BLaER1 (cell line): ENCODE data around the gene NFATC1.

Experiments used
- H3K27ac ChIP-seq: shearing (Covaris generic); formaldehyde crosslinking; 2 replicates; pipeline ENCODE4 v1.8.1; 2022
- H3K27me3 ChIP-seq: shearing (Covaris generic); formaldehyde crosslinking; 2 replicates; pipeline ENCODE4 v1.8.1; 2022
- H3K36me3 ChIP-seq: shearing (Covaris generic); formaldehyde crosslinking; 2 replicates; pipeline ENCODE4 v1.8.1; 2022
- H3K4me1 ChIP-seq: shearing (Covaris generic); formaldehyde crosslinking; 2 replicates; pipeline ENCODE4 v1.8.1; 2022
- H3K4me2 ChIP-seq: shearing (Covaris generic); formaldehyde crosslinking; 2 replicates; pipeline ENCODE4 v1.8.1; 2022
- H3K4me3 ChIP-seq: shearing (Covaris generic); formaldehyde crosslinking; 2 replicates; pipeline ENCODE4 v1.8.1; 2022
- H3K9ac ChIP-seq: shearing (Covaris generic); formaldehyde crosslinking; 2 replicates; pipeline ENCODE4 v1.8.1; 2022
- H3K9me3 ChIP-seq: shearing (Covaris generic); formaldehyde crosslinking; 2 replicates; pipeline ENCODE4 v1.8.1; 2022
- H4K20me1 ChIP-seq: shearing (Covaris generic); formaldehyde crosslinking; 2 replicates; pipeline ENCODE4 v1.8.1; 2022
- Cebpa-rat ChIP-seq: shearing (Covaris generic); IDR thresholded peaks from 2 replicates; pipeline ENCODE4 v1.8.1; 2022

Gene NFATC1

DNA sequence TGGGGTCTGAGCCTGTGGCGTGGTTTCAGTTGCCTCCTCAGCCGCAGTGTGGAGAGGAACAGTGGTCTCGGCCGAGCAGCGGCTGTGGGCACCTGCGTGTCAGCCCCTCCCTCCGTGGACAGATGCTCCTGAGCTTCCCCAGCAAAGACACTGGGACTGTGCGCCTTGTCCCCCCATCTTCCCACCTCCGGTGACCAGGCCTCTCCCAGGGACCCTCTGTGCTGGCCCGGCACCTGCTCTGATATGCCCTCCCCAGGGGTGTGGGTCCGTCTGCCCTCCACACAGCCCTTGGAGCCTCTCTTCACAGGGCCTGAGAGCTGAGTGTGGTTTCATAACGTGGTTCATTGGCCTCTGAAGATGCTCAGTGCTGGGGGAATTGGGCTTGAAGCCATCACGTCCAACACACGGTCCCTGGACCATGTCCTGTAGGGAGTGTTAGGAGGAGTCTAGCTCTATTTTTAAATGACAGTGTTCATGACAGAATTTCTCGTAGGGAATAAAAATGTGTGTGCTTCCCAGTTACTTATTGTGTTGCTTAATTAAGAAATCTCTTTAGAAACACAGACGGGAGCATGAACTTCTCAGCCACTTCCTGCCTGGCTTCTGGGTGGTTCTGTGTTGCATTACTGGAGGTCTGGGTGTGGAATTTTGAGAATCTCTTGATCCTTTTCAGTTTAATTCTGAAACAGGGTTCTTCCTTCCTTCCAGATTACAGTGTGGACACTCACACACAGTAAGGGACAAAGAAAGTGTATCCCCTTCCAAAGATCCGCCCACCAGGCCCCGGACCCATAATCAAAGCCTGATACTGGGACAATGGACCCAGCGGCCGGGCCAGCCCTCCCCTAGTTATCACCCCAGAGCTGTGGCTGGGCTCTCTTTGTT, 110.7 kb downstream of the NFATC1 start:
- Histone ChIP-seq H4K20me1 (peaks cover 52% of the 10 kb centered on the region), H3K27ac (peak overlapping the region; percentile 85), H3K36me3 (peaks cover 24% of the 10 kb centered on the region), H3K9ac (peak overlapping the region; percentile 70), H3K27me3 (no peaks in the 10 kb centered on the region), H3K9me3 (no peaks in the 10 kb centered on the region), H3K4me1 (peaks cover 69% of the 10 kb centered on the region), H3K4me3 (peak overlapping the region; percentile 59), H3K4me2 (peak overlapping the region; percentile 92)
- no peak for TF ChIP-seq Cebpa-rat

DNA sequence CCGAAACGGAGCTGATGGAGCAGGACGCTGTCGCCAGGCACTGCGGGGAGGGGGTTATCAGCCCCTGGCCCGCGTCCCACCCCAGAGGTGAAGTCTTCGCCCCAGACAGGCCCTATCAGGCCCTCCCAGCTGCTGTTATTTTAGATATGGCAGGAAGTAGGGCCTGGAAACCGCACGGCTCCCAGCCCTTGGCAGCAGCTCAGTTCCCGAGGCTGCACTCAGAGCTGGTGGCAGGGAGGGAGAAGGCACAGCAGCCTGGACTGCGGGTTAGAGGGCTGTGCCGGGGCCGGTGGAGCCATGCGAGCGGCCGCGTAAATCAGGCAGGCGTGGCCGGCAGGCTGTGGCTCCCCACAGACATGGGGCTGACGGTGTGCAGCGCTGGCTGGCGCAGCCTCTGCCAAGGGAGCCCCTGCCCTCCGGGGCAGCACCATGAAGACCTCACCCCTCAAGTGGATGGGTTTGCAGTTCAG, 111.4 kb downstream of the NFATC1 start:
- Histone ChIP-seq H3K9me3 (no peaks in the 10 kb centered on the region), H3K27me3 (no peaks in the 10 kb centered on the region), H3K4me3 (peak overlapping the region; percentile 59), H3K27ac (peak overlapping the region; percentile 85), H4K20me1 (peaks cover 52% of the 10 kb centered on the region), H3K9ac (peak overlapping the region; percentile 70), H3K4me1 (peaks cover 69% of the 10 kb centered on the region), H3K36me3 (peaks cover 31% of the 10 kb centered on the region), H3K4me2 (peak overlapping the region; percentile 92)
- no peak for TF ChIP-seq Cebpa-rat

DNA sequence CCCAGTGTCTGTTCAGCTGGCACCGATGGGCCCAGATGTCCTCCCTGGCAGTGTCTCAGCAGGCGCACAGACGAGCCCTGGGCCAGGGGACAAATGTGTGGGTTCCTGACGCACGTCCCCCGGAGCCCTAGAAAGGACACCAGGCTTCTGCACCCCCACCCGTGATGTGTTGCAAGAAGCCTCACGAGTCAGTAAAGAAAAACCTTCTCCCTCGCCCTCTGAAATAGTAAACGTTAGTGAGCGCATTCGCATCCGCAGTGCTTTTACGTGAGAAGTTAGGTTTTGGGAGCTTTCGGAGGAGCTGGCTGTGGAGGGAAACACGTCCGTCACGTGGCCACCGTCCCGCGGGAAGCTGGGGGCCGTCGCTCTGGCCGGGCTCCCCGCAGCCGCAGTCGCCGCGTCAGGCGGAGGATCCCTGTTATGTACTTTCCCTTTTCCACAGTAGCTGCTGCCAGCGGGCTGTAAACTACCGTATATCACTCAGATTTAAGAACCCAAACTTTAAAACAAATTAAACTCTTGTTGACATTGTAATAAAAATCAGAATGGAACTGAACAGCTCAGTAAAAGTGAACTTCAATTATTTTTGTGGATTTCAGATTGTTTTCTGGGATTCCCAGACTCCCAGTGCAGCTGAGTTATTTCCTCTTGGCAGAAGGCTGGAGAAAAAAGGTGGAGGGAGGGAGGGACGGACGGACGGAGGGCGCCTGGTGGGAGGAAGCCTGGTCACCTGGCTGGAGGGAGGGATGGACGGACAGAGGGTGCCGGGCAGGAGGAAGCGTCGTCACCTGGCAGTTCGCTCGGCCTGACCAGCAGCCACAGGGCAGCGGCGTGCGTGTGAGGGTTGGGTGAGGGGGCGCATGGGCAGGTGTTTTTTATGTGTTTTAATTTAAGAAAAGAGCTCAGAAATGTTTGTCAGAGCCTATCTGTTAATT, 112.1 kb downstream of the NFATC1 start:
- Histone ChIP-seq H3K9me3 (no peaks in the 10 kb centered on the region), H3K27ac (peak overlapping the region; percentile 85), H3K36me3 (peaks cover 38% of the 10 kb centered on the region), H3K4me3 (peak overlapping the region; percentile 59), H4K20me1 (peaks cover 52% of the 10 kb centered on the region), H3K4me1 (peaks cover 69% of the 10 kb centered on the region), H3K4me2 (peak overlapping the region; percentile 92), H3K9ac (peak overlapping the region; percentile 70), H3K27me3 (no peaks in the 10 kb centered on the region)
- TF ChIP-seq Cebpa-rat: no peak

- peaks cover 48% of the 10 kb centered on the region for H3K36me3 ChIP-seq
- H3K9me3 ChIP-seq: no peaks in the 10 kb centered on the region
- no peak for TF ChIP-seq Cebpa-rat
- H3K9ac ChIP-seq: peak overlapping the region; percentile 70; the same call in 1 of the 2 replicates
- peak overlapping the region; percentile 18; the same call in 1 of the 2 replicates for H3K27ac ChIP-seq
- no peak overlapping the region; the same call in 1 of the 2 replicates for H3K4me3 ChIP-seq
- peak overlapping the region; percentile 92 for H3K4me2 ChIP-seq
- H4K20me1 ChIP-seq: peaks cover 47% of the 10 kb centered on the region
- no peaks in the 10 kb centered on the region for H3K27me3 ChIP-seq
- peaks cover 59% of the 10 kb centered on the region for H3K4me1 ChIP-seq
These were observed 113.1 kb downstream of the NFATC1 start for GRCh38 chr18:79508565-79509535.

DNA sequence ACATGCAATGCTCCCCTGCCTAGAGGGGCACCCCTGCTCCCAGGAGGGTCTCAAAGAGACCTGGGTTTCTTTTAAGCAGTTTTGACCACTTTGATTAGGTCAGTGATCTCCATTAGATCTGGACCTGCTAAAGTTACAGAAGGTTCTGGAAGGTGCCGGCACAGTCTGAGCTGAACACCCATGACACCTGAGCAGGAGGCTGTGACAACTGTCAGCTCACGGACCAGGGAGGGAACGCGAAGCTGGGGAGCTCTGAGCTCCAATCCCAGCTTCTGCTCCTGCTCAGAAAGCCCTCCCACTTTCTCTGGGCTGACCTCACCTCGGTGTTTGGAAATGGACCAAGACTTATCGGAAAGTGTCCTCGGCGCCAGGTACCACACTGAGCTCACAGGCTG, 113.8 kb downstream of the NFATC1 start:
- no peaks in the 10 kb centered on the region for H3K9me3 ChIP-seq
- H3K4me1 ChIP-seq: peaks cover 52% of the 10 kb centered on the region
- H3K4me2 ChIP-seq: peak overlapping the region; percentile 92
- peaks cover 40% of the 10 kb centered on the region for H4K20me1 ChIP-seq
- H3K4me3 ChIP-seq: no peak overlapping the region
- H3K9ac ChIP-seq: no peak overlapping the region
- H3K27me3 ChIP-seq: no peaks in the 10 kb centered on the region
- H3K27ac ChIP-seq: peak overlapping the region; percentile 18; the same call in 1 of the 2 replicates
- H3K36me3 ChIP-seq: peaks cover 51% of the 10 kb centered on the region
- no peak for TF ChIP-seq Cebpa-rat

- Histone ChIP-seq H3K27me3 (no peaks in the 10 kb centered on the region), H3K4me2 (peak overlapping the region; percentile 92), H3K4me3 (no peak overlapping the region), H3K4me1 (peaks cover 56% of the 10 kb centered on the region), H3K9ac (no peak overlapping the region), H4K20me1 (peaks cover 40% of the 10 kb centered on the region), H3K9me3 (no peaks in the 10 kb centered on the region), H3K27ac (no peak overlapping the region), H3K36me3 (peaks cover 51% of the 10 kb centered on the region)
- no peak for TF ChIP-seq Cebpa-rat
These were observed 114.4 kb downstream of the NFATC1 start for GRCh38 chr18:79510046-79510685.

- Histone ChIP-seq H3K27ac (no peak overlapping the region), H3K4me1 (peaks cover 57% of the 10 kb centered on the region), H3K27me3 (no peaks in the 10 kb centered on the region), H3K4me2 (no peak overlapping the region), H3K4me3 (no peak overlapping the region), H3K9ac (no peak overlapping the region), H3K36me3 (peaks cover 51% of the 10 kb centered on the region), H4K20me1 (peaks cover 35% of the 10 kb centered on the region), H3K9me3 (no peaks in the 10 kb centered on the region)
- no peak for TF ChIP-seq Cebpa-rat
These were observed 115.1 kb downstream of the NFATC1 start for GRCh38 chr18:79510731-79511241.

- peaks cover 51% of the 10 kb centered on the region for H3K36me3 ChIP-seq
- H3K9me3 ChIP-seq: no peaks in the 10 kb centered on the region
- no peak overlapping the region for H3K4me3 ChIP-seq
- H3K4me1 ChIP-seq: peaks cover 57% of the 10 kb centered on the region
- no peak overlapping the region for H3K4me2 ChIP-seq
- no peaks in the 10 kb centered on the region for H3K27me3 ChIP-seq
- H3K27ac ChIP-seq: no peak overlapping the region
- peaks cover 30% of the 10 kb centered on the region; the same call in 1 of the 2 replicates for H4K20me1 ChIP-seq
- TF ChIP-seq Cebpa-rat: no peak
- H3K9ac ChIP-seq: no peak overlapping the region
These were observed 115.5 kb downstream of the NFATC1 start for GRCh38 chr18:79511271-79511670.
